BJ (cell line): ENCODE results near the gene SEC24A. TPM values are rescaled to one million over a fixed set of nuclear protein-coding genes. Genes with fewer than 3 reads are reported as not detected.

Experiments
- CTCF ChIA-PET: fragments of 350-600 bp; formaldehyde crosslinking; extraction: SDS; loops from one replicate; lab custom pipeline; 2021; ENCODE audit warnings: antibody characterized with exemption, inconsistent platforms; lab: Yijun Ruan, JAX
- POLR2A ChIA-PET: fragments of 300-600 bp; sonication (Branson Sonifier 250); formaldehyde crosslinking; extraction: SDS; loops from one replicate; lab custom pipeline; 2021; ENCODE audit warnings: antibody characterized with exemption; lab: Charles Lee
- DNase-seq: peaks from one replicate; pipeline ENCODE4 v3.0.0-alpha.2; 2011; ENCODE audit warnings: low read depth
- H3K27me3 ChIP-seq: 2 replicates; pipeline ENCODE4 v1.6.0; 2011; ENCODE audit warnings: low read length; ENCODE audit not compliant: control insufficient read depth, insufficient read depth
- H3K36me3 ChIP-seq: 2 replicates; pipeline ENCODE4 v1.5.1; 2011; ENCODE audit warnings: low read length; ENCODE audit not compliant: control insufficient read depth, insufficient read depth
- H3K4me3 ChIP-seq: 2 replicates; pipeline ENCODE4 v1.5.1; 2011; ENCODE audit warnings: low read depth, mild to moderate bottlenecking, control low read depth, low read length
- CTCF ChIP-seq: IDR thresholded peaks from 2 replicates; pipeline ENCODE4 v1.5.1; 2011; ENCODE audit warnings: low read depth, mild to moderate bottlenecking, control low read depth, inconsistent platforms, low read length, moderate library complexity; ENCODE audit not compliant: insufficient read depth
- polyA plus RNA-seq: library from polyadenylated mRNA; depleted of rRNA; stranded (reverse); fragments of >200 nt; gene quantifications from 2 replicates; pipeline ENCODE4 v1.2.3, GENCODE V29; 2011

SEC24A gene
- polyA plus RNA-seq, 1 experiment = 27.9 TPM

- DNase-seq = no peak
- no peak for TF ChIP-seq CTCF
- CTCF ChIA-PET = interaction anchor here (0.9 to 1.4 kb wide), 2 partner anchors 18 to 19 kb away, joined by 3 to 8 read pairs; no protein-coding TSS in a partner anchor
- POLR2A ChIA-PET = no interaction called here
- Histone ChIP-seq H3K36me3 (peaks cover 7% of the 10 kb centered on the region), H3K4me3 (no peak overlapping the region), H3K27me3 (no peaks in the 10 kb centered on the region)
These were observed 41.9 kb upstream of the SEC24A start for GRCh38 chr5:134606726-134607125.

- TF ChIP-seq CTCF = no peak
- ChIA-PET CTCF (interaction anchor here (0.7 to 3.0 kb wide), 4 partner anchors 16 to 31 kb away, joined by 3 to 11 read pairs (median 4); no protein-coding TSS in a partner anchor), POLR2A (no interaction called here)
- H3K27me3 ChIP-seq = no peaks in the 10 kb centered on the region
- DNase-seq = no peak
- no peak overlapping the region for H3K4me3 ChIP-seq
- peaks cover 7% of the 10 kb centered on the region for H3K36me3 ChIP-seq
These were observed 40.0 kb upstream of the SEC24A start for GRCh38 chr5:134608555-134608954.

GRCh38 chr5:134609232-134609851 lies 39.2 kb upstream of the SEC24A start:
- H3K27me3 ChIP-seq = no peaks in the 10 kb centered on the region
- no peak overlapping the region for H3K4me3 ChIP-seq
- ChIA-PET POLR2A (no interaction called here), CTCF (interaction anchor here (1.2 to 3.0 kb wide), 3 partner anchors 17 to 32 kb away, joined by 4 to 11 read pairs (median 5); no protein-coding TSS in a partner anchor)
- TF ChIP-seq CTCF = no peak
- H3K36me3 ChIP-seq = peaks cover 7% of the 10 kb centered on the region
- no peak for DNase-seq

- ChIA-PET POLR2A (no interaction called here), CTCF (interaction anchor here (3.0 kb wide), 1 partner anchor 24 kb away, joined by 11 read pairs; no protein-coding TSS in a partner anchor)
- DNase-seq = no peak
- Histone ChIP-seq H3K4me3 (no peak overlapping the region), H3K27me3 (no peaks in the 10 kb centered on the region), H3K36me3 (peaks cover 6% of the 10 kb centered on the region)
- TF ChIP-seq CTCF = no peak
These were observed 37.9 kb upstream of the SEC24A start for GRCh38 chr5:134610725-134611124.

GRCh38 chr5:134611515-134611914 lies 37.1 kb upstream of the SEC24A start:
- Histone ChIP-seq H3K27me3 (no peaks in the 10 kb centered on the region), H3K36me3 (peaks cover 5% of the 10 kb centered on the region), H3K4me3 (no peak overlapping the region)
- no peak for TF ChIP-seq CTCF
- DNase-seq = no peak
- CTCF ChIA-PET = interaction anchor here (3.0 kb wide), 1 partner anchor 25 kb away, joined by 11 read pairs; no protein-coding TSS in a partner anchor
- POLR2A ChIA-PET = no interaction called here
